Fibroblast of skin of left quadriceps (primary cell): Measurements from ENCODE around the gene COPS7A.
"Not testable (repeated sequence)": the region's sequence is repeated elsewhere in the genome, so short reads cannot be mapped to it uniquely, and the experiment has no call there.

ENCODE experiments used
- DNase-seq, 2 experiments: peaks; one replicate each; pipeline ENCODE4 v3.0.0-alpha.2; 2013; ENCODE audit warnings: low read depth in 2 of 2

The COPS7A gene

GRCh38 chr12:6701078-6701768, 22.6 kb upstream of the COPS7A start:
- DNase-seq = no peak

GRCh38 chr12:6703631-6704030, 20.2 kb upstream of the COPS7A start:
- no peak for DNase-seq

- not testable (repeated sequence) for DNase-seq
Observed at GRCh38 chr12:6708351-6708750, 15.5 kb upstream of the COPS7A start.

GRCh38 chr12:6708960-6709394, 14.9 kb upstream of the COPS7A start:
- no peak for DNase-seq

- not testable (repeated sequence) for DNase-seq
Observed at GRCh38 chr12:6716031-6716873, 7.6 kb upstream of the COPS7A start.

- no peak for DNase-seq
Observed at GRCh38 chr12:6716874-6717437, 6.9 kb upstream of the COPS7A start.

GRCh38 chr12:6722863-6723262, 983 bp upstream of the COPS7A start:
- no peak for DNase-seq

GRCh38 chr12:6724409-6724797, 557 bp downstream of the COPS7A start:
- DNase-seq = no peak

- DNase-seq = no peak
Observed at GRCh38 chr12:6725350-6725749, 1.5 kb downstream of the COPS7A start.

- DNase-seq = no peak
Observed at GRCh38 chr12:6729186-6729585, 5.3 kb downstream of the COPS7A start.

- DNase-seq = no peak
Observed at GRCh38 chr12:6730169-6730568, 6.3 kb downstream of the COPS7A start.

- DNase-seq = no peak
Observed at GRCh38 chr12:6734506-6735387, 10.9 kb downstream of the COPS7A start.

GRCh38 chr12:6735448-6736191, 11.8 kb downstream of the COPS7A start:
- peak; percentile 40 to 49 for DNase-seq

- DNase-seq = no peak
Observed at GRCh38 chr12:6736754-6737153, 12.9 kb downstream of the COPS7A start.

- not testable (repeated sequence) for DNase-seq
Observed at GRCh38 chr12:6742080-6742479, 18.2 kb downstream of the COPS7A start.

GRCh38 chr12:6742834-6743233, 19.0 kb downstream of the COPS7A start:
- no peak for DNase-seq

- DNase-seq = not testable (repeated sequence)
Observed at GRCh38 chr12:6743300-6743699, 19.5 kb downstream of the COPS7A start.

- no peak for DNase-seq
Observed at GRCh38 chr12:6745741-6746525, 22.1 kb downstream of the COPS7A start.

- no peak for DNase-seq
Observed at GRCh38 chr12:6747216-6747615, 23.4 kb downstream of the COPS7A start.

- DNase-seq = no peak
Observed at GRCh38 chr12:6748761-6749160, 24.9 kb downstream of the COPS7A start.
